ENCODE data around the gene MTHFR.

GRCh38 chr1:11778844-11779623, 26.7 kb downstream of the MTHFR start:
- TF ChIP-seq NR3C1 (CRISPR knock-in tag; conservative IDR thresholded peaks at IDR 0.05; ENCODE audit: low read depth) (no peak), TEAD4 (CRISPR knock-in tag; IDR thresholded peaks at IDR 0.05) (no peak), TCF7 (CRISPR knock-in tag; IDR thresholded peaks at IDR 0.05; ENCODE audit: low read depth) (no peak), JAZF1 (CRISPR knock-in tag; IDR thresholded peaks at IDR 0.05) (no peak), CTCF (IDR thresholded peaks at IDR 0.05) (no peak), ATF3 (CRISPR knock-in tag; conservative IDR thresholded peaks at IDR 0.05) (no peak), ZNF512 (CRISPR knock-in tag; IDR thresholded peaks at IDR 0.05; ENCODE audit: borderline replicate concordance) (no peak), HMGXB4 (CRISPR knock-in tag; IDR thresholded peaks at IDR 0.05) (no peak), ESRRA (CRISPR knock-in tag; IDR thresholded peaks at IDR 0.05; ENCODE audit: borderline replicate concordance) (no peak), TP53 (CRISPR knock-in tag; IDR thresholded peaks at IDR 0.05) (no peak), JUN (CRISPR knock-in tag; IDR thresholded peaks at IDR 0.05) (no peak)

Measured in WTC11 (cell line).